ENCODE results near the gene MAB21L2.

DNA sequence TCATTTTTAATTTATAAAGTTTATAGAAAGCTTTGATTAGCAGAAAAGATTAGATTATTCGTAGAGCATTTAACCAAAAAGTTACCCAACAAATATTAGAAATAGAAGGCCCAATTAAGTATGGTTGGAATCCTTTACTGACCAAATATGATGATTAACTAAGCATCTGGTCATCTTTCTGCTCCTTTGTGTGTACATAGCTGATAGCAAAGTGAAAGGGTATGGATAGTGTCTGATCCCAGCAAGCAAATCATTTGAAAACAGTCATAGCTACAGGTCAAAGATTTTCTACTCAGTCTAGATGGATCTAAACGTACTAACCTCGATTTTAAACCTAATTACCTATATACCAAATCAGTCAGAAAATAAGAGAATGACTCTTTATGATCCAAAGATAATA lies 7.3 kb upstream of the MAB21L2 start:
- no peak for TF ChIP-seq POLR2A (IDR thresholded peaks at IDR 0.05)
- TF ChIP-seq, protein P1, sequence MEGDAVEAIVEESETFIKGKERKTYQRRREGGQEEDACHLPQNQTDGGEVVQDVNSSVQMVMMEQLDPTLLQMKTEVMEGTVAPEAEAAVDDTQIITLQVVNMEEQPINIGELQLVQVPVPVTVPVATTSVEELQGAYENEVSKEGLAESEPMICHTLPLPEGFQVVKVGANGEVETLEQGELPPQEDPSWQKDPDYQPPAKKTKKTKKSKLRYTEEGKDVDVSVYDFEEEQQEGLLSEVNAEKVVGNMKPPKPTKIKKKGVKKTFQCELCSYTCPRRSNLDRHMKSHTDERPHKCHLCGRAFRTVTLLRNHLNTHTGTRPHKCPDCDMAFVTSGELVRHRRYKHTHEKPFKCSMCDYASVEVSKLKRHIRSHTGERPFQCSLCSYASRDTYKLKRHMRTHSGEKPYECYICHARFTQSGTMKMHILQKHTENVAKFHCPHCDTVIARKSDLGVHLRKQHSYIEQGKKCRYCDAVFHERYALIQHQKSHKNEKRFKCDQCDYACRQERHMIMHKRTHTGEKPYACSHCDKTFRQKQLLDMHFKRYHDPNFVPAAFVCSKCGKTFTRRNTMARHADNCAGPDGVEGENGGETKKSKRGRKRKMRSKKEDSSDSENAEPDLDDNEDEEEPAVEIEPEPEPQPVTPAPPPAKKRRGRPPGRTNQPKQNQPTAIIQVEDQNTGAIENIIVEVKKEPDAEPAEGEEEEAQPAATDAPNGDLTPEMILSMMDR (IDR thresholded peaks at IDR 0.05): no peak
